WTC11 (cell line): ENCODE data around the gene RCN1.

Source experiments
- ZNF232 ChIP-seq: sonication (generic); formaldehyde crosslinking; IDR thresholded peaks from 2 replicates; pipeline ENCODE4 v1.8.0; 2022; ENCODE audit warnings: mild to moderate bottlenecking, missing genetic modification reagents
- ZNF317 ChIP-seq: sonication (generic); formaldehyde crosslinking; IDR thresholded peaks from 2 replicates; pipeline ENCODE4 v1.8.1; 2023; ENCODE audit warnings: low read depth, mild to moderate bottlenecking, moderate library complexity, missing genetic modification reagents, borderline replicate concordance
- ZNF396 ChIP-seq: fragments of 250-450 bp; sonication (Bioruptor Pico); IDR thresholded peaks from 2 replicates; pipeline ENCODE4 v1.8.0; 2021; ENCODE audit warnings: mild to moderate bottlenecking, moderate library complexity, borderline replicate concordance
- TF ChIP-seq, protein P1 (sequence below): sonication (generic); formaldehyde crosslinking; IDR thresholded peaks from 2 replicates; pipeline ENCODE4 v1.8.1; 2023; ENCODE audit warnings: mild to moderate bottlenecking, missing genetic modification reagents

GRCh38 chr11:32105871-32106560, 15.1 kb downstream of the RCN1 start:
- no peak for TF ChIP-seq ZNF232 (CRISPR knock-in tag)
- TF ChIP-seq ZNF396 (CRISPR knock-in tag), result no peak
- TF ChIP-seq, protein P1, sequence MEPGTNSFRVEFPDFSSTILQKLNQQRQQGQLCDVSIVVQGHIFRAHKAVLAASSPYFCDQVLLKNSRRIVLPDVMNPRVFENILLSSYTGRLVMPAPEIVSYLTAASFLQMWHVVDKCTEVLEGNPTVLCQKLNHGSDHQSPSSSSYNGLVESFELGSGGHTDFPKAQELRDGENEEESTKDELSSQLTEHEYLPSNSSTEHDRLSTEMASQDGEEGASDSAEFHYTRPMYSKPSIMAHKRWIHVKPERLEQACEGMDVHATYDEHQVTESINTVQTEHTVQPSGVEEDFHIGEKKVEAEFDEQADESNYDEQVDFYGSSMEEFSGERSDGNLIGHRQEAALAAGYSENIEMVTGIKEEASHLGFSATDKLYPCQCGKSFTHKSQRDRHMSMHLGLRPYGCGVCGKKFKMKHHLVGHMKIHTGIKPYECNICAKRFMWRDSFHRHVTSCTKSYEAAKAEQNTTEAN, result no peak
- no peak for TF ChIP-seq ZNF317 (CRISPR knock-in tag)
